B cell (primary cell): ENCODE results near the gene MOB2. TPM values are rescaled to one million over a fixed set of nuclear protein-coding genes. Genes with fewer than 3 reads are reported as not detected.

Experiments used
- ATAC-seq: fragments of 200-7000 bp; cut with Tn5 transposase; one replicate; pipeline ENCODE4 v1.10.0; 2021; ENCODE audit warnings: low read depth, mild to moderate bottlenecking, moderate number of reproducible peaks, moderate library complexity
- CTCF ChIA-PET: fragments of 350-600 bp; sonication (Branson Sonifier 250); formaldehyde crosslinking; loops from one replicate; lab custom pipeline; 2021; ENCODE audit warnings: antibody characterized with exemption, inconsistent platforms; lab: Charles Lee
- POLR2A ChIA-PET: fragments of 350-600 bp; sonication (Branson Sonifier 250); formaldehyde crosslinking; loops from one replicate; lab custom pipeline; 2021; ENCODE audit warnings: antibody characterized with exemption; lab: Charles Lee
- DNase-seq: peaks from one replicate; pipeline ENCODE4 v3.0.0; 2013
- H2AFZ ChIP-seq: 2 replicates; pipeline ENCODE4 v1.6.1; 2012; ENCODE audit warnings: mild to moderate bottlenecking, low read depth, low read length; ENCODE audit not compliant: insufficient read depth, poor library complexity, severe bottlenecking
- H3K27ac ChIP-seq, 2 donors: 1 replicate in 1 of 2; 2 replicates in 1 of 2; pipeline ENCODE4 v1.5.1; 2012 to 2013; ENCODE audit warnings: low read length in 2 of 2, mild to moderate bottlenecking in 2 of 2, moderate library complexity in 1 of 2
- H3K27me3 ChIP-seq, 4 experiments: fragments of 200-600 bp in 1 of 4; sonication (generic) in 1 of 4; replicated peaks in 1 of 4; 1 replicate in 2 of 4; 2 replicates in 2 of 4; pipeline versions ENCODE4 v1.6.1 to v1.7.0; 2013 to 2016; ENCODE audit warnings: low read length in 3 of 4, mild to moderate bottlenecking in 2 of 4, mixed read lengths in 1 of 4, moderate library complexity in 1 of 4; ENCODE audit not compliant: insufficient read depth in 4 of 4, control insufficient read depth in 3 of 4; ENCODE audit errors: control extremely low read depth in 1 of 4
- H3K36me3 ChIP-seq, 2 experiments: replicated peaks in 1 of 2; 1 replicate in 1 of 2; 2 replicates in 1 of 2; pipeline versions ENCODE4 v1.6.1 to v1.7.1; 2013; ENCODE audit warnings: low read length in 1 of 2; ENCODE audit not compliant: insufficient read depth in 2 of 2, control insufficient read depth in 1 of 2; ENCODE audit errors: control extremely low read depth in 1 of 2, extremely low read depth in 1 of 2
- H3K4me1 ChIP-seq, 2 donors: fragments of 200-600 bp in 1 of 2; sonication (generic) in 1 of 2; 1 replicate in 1 of 2; 2 replicates in 1 of 2; pipeline versions ENCODE4 v1.5.1 to v1.6.1; 2013 to 2017; ENCODE audit warnings: low read length in 2 of 2; ENCODE audit not compliant: control insufficient read depth in 2 of 2, insufficient read depth in 2 of 2
- H3K4me2 ChIP-seq: replicated peaks from 2 replicates; pipeline ENCODE3; 2012; ENCODE audit warnings: mild to moderate bottlenecking, low read depth, low read length; ENCODE audit not compliant: poor library complexity, severe bottlenecking
- H3K4me3 ChIP-seq, 5 experiments: fragments of 200-600 bp in 1 of 5; sonication (generic) in 1 of 5; 1 replicate in 3 of 5; 2 replicates in 2 of 5; pipeline versions ENCODE4 v1.5.1 to v1.7.0; 2011 to 2016; ENCODE audit warnings: low read length in 4 of 5, mild to moderate bottlenecking in 4 of 5, low read depth in 2 of 5, control low read depth in 1 of 5, moderate library complexity in 1 of 5; ENCODE audit not compliant: insufficient read depth in 1 of 5; ENCODE audit errors: control extremely low read depth in 1 of 5, extremely low read depth in 1 of 5
- H3K79me2 ChIP-seq: fragments of 200-600 bp; sonication (generic); one replicate; pipeline ENCODE4 v1.6.0; 2016; ENCODE audit warnings: low read length; ENCODE audit not compliant: control insufficient read depth, insufficient read depth
- H3K9ac ChIP-seq: fragments of 200-600 bp; sonication (generic); 2 replicates; pipeline ENCODE4 v1.6.1; 2017; ENCODE audit warnings: mild to moderate bottlenecking, low read length, moderate library complexity
- H3K9me3 ChIP-seq, 3 donors: one replicate each; pipeline versions ENCODE4 v1.6.1 to v1.7.1; 2013; ENCODE audit warnings: low read length in 2 of 3; ENCODE audit not compliant: control insufficient read depth in 2 of 3, insufficient read depth in 1 of 3; ENCODE audit errors: control extremely low read depth in 1 of 3
- H4K20me1 ChIP-seq: 2 replicates; pipeline ENCODE4 v1.6.0; 2012; ENCODE audit warnings: mild to moderate bottlenecking, low read length; ENCODE audit not compliant: insufficient read depth, control insufficient read depth, poor library complexity, severe bottlenecking
- H3K27ac Mint-ChIP-seq: one replicate; pipeline ENCODE4 v1.8.0; 2021; ENCODE audit warnings: mixed read lengths
- H3K27me3 Mint-ChIP-seq: one replicate; pipeline ENCODE4 v1.8.0; 2021; ENCODE audit warnings: mixed read lengths
- H3K4me1 Mint-ChIP-seq: one replicate; pipeline ENCODE4 v1.8.0; 2021; ENCODE audit warnings: mixed read lengths
- H3K4me3 Mint-ChIP-seq: one replicate; pipeline ENCODE4 v1.8.0; 2021; ENCODE audit warnings: mixed read lengths
- H3K9me3 Mint-ChIP-seq: one replicate; pipeline ENCODE4 v1.8.0; 2022; ENCODE audit warnings: mixed read lengths; ENCODE audit not compliant: insufficient read depth
- EZH2 ChIP-seq: IDR thresholded peaks from 2 replicates; pipeline ENCODE4 v1.6.1; 2012; ENCODE audit warnings: borderline replicate concordance, low read depth, mild to moderate bottlenecking, moderate library complexity, low read length; ENCODE audit not compliant: insufficient read depth, poor library complexity, severe bottlenecking
- WGBS: methylation state at CpG from one replicate; pipeline ENCODE4 v1.1.5; 2013; ENCODE audit warnings: missing lambda C conversion rate; ENCODE audit not compliant: insufficient coverage; 5-methylcytosine and 5-hydroxymethylcytosine counted together
- intact Hi-C: fragments of 100-400 bp; cut with micrococcal nuclease; formaldehyde crosslinking; loops from one replicate; pipeline ENCODE4 v1.10.0; 2022
- polyA plus RNA-seq: library from polyadenylated mRNA; depleted of rRNA; stranded (reverse); fragments of >200 nt; gene quantifications from 2 replicates; pipeline ENCODE4 v1.2.3, GENCODE V29; 2012
- total RNA-seq, 2 donors: library from RNA; stranded (reverse); fragments of 120-200 nt in 1 of 2; gene quantifications; 1 replicate in 1 of 2; 2 replicates in 1 of 2; pipeline versions ENCODE4 v1.2.3 to v1.2.4, GENCODE V29; 2013 to 2022
- TF ChIP-seq, protein P1 (sequence below): fragments of 200-600 bp; IDR thresholded peaks from one replicate; pipeline ENCODE4 v1.8.0; 2022; ENCODE audit warnings: antibody characterized with exemption, mild to moderate bottlenecking

MOB2 gene
- total and polyA plus RNA-seq, 2 donors (not counting 1 experiment from before 2014, with no cell fraction given), result 55.7 to 57.6 TPM

DNA sequence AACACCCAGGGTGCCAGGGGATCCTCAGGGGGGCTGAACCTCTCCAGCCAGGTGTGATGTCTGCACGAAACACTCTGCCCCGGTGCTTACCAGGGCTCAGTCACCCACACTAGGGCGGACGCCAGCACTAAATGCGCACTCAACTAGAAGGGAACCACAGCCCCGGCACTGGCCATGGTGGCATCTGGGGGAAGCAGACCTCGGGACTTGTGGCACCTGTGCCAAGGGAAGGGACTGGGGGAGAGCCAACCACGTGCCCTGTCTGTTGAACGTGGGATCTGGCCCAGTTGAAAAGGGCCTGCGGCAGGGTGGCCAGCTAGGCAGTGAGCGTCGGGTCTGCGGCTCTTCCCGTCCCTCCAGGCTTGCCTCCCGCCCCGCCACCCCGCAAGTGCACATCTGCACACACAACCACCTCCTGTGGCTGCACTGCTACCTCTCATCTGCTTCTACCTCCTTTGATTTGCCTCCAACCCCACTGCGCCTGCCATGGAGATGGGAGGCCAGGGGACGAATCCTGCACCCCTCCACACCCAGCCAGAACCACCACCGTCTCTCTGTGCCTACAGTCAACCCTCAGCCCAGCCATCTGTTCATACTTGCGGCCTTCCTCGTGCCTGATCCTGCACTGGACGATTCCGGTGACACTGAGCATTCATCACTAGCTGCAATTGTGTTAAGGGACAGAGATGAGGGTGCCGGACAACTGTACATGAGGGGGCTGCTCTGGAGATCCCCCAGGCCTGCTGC lies 15.0 kb upstream of the MOB2 start:
- 97% methylated on average over 20 of the region's 25 CpGs for WGBS
- Histone ChIP-seq H3K9me3 (peaks cover 0 to 13% (median 0%) of the 10 kb centered on the region in 3 donors), H3K36me3 (peaks cover 0 to 10% of the 10 kb centered on the region in 2 experiments), H3K4me2 (no peak overlapping the region), H3K27me3 (no peaks in the 10 kb centered on the region), H3K4me3 (no peak overlapping the region), H4K20me1 (peaks cover 99% of the 10 kb centered on the region), H3K9ac (no peak overlapping the region), H2AFZ (no peak overlapping the region), H3K4me1 (peaks cover under 1 to 3% of the 10 kb centered on the region in 2 donors), H3K79me2 (peaks cover 98% of the 10 kb centered on the region), H3K27ac (no peak overlapping the region)
- no peak for ATAC-seq
- TF ChIP-seq, protein P1, sequence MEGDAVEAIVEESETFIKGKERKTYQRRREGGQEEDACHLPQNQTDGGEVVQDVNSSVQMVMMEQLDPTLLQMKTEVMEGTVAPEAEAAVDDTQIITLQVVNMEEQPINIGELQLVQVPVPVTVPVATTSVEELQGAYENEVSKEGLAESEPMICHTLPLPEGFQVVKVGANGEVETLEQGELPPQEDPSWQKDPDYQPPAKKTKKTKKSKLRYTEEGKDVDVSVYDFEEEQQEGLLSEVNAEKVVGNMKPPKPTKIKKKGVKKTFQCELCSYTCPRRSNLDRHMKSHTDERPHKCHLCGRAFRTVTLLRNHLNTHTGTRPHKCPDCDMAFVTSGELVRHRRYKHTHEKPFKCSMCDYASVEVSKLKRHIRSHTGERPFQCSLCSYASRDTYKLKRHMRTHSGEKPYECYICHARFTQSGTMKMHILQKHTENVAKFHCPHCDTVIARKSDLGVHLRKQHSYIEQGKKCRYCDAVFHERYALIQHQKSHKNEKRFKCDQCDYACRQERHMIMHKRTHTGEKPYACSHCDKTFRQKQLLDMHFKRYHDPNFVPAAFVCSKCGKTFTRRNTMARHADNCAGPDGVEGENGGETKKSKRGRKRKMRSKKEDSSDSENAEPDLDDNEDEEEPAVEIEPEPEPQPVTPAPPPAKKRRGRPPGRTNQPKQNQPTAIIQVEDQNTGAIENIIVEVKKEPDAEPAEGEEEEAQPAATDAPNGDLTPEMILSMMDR, result no peak
- no peak for TF ChIP-seq EZH2
- no peak overlapping the region for H3K4me3 Mint-ChIP-seq
- CTCF ChIA-PET, result no interaction called here
- POLR2A ChIA-PET, result no interaction called here
- no peaks in the 10 kb centered on the region for H3K27me3 Mint-ChIP-seq
- H3K27ac Mint-ChIP-seq, result no peak overlapping the region
- DNase-seq, result no peak
- intact Hi-C loops, result no loop called here
- no peaks in the 10 kb centered on the region for H3K9me3 Mint-ChIP-seq
- H3K4me1 Mint-ChIP-seq, result peaks cover 31% of the 10 kb centered on the region
